Right forelimb (tissue), 1 donor: ENCODE data around the gene ATF7.
"Not testable (repeated sequence)": the region's sequence is repeated elsewhere in the genome, so short reads cannot be mapped to it uniquely, and the experiment has no call there.

Experiments used
- DNase-seq: peaks from one replicate; pipeline ENCODE4 v3.0.0-alpha.2; 2018

ATF7 gene

DNA sequence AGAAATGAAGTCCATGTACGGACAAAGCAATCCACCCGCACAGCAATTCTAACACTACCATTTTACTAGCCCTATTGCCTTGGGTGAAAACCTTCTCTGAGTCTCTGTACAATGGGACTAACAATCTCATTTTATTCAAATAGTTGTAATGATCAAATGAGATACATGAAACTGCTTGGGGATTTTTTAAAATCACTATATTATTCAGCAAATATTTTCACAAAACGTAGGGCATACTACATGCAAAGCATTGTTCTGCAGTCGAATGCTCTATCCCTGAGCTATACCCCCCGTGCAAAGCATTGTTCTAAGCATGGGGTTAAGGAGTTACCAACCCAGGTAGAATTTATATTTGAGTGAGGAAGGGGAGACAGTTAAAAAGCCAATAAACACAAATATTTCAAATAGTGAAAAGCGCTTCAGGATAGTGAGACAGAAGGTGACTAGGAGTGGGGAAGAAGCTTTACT is 554 bp upstream of the ATF7 start:
- no peak for DNase-seq

- no peak for DNase-seq
These were observed 723 bp downstream of the ATF7 start for GRCh38 chr12:53625373-53625945.

DNA sequence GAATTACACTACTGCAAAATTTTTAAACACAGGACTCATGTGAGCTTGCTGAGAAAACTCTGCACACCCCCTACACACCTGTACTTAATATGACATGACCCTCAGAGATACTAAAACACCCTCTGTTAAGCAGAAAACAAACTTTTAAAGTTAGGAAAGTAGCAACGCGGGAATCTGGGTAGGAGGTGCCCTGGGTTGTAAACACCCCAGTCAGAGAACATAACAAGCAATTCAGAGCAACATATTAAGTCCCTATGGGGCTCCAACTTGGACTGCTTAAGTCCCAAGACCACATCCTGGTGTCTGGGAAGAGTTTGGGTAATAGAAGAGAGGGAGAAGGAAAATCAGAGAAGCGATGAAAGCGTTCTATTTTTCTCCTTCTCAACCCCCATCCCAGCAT is 1.2 kb downstream of the ATF7 start:
- DNase-seq, result no peak

DNA sequence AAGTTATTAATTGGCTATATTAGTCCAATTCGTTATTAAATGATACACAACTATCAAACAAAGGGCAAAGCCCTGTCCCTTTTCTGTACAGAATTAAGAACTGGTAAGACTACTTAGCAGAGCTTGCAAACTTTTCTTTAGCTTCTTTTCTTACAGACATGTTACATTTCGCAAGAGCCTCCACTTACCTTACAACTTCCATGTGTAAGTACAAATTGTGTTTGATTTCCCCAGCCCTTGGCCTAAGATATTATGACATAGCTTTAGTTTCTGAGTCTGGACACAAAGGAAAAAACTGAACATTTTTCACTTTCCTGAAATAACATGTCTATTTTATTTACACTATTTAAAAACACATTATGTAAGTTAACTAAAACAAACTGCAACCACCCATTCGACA is 1.7 kb downstream of the ATF7 start:
- no peak for DNase-seq

DNA sequence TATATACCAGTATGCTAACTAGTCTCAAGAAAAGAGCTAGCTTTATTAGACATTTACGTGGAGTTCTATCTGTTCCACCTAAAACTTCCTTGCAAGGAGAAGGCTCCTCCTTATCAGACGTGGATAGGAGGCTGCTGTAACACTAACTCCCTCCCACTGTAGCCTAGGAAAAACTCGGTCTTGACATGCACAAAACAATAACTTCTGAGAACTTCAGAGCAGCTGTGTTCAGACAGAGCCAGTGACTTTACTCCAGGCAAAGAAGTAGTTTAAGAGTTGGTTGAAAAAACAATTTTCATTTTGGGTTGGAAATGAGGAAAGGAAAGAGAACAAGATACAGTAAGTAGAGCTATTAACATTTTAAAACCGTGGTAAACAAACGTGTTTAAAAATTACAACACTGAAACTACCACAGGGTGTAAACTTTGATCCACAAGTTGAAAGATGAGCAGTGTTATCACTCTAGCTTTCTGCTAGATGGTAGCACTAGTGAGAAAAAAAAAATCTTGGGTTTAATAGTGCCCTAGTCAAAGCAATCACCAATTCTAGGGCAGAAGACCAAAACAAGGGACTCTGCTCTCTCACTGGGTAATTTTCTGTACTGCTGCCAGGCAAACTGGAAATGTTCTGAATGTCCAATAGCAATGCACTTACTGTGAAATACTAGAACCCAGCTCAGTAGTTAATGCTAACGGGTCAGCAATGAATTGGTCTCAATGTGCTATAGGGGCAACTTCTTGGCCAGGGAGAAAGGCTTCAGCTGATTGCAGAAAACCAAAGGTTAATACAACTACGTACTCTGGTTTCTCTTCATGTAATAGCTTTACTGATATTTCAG is 2.4 kb downstream of the ATF7 start:
- DNase-seq, result no peak

- DNase-seq, result no peak
These were observed 3.5 kb downstream of the ATF7 start for GRCh38 chr12:53622724-53623123.

- DNase-seq, result no peak
These were observed 7.9 kb downstream of the ATF7 start for GRCh38 chr12:53618275-53618674.

- DNase-seq, result no peak
These were observed 8.5 kb downstream of the ATF7 start for GRCh38 chr12:53617700-53618099.

GRCh38 chr12:53616950-53617349 is 9.2 kb downstream of the ATF7 start:
- DNase-seq, result no peak

DNA sequence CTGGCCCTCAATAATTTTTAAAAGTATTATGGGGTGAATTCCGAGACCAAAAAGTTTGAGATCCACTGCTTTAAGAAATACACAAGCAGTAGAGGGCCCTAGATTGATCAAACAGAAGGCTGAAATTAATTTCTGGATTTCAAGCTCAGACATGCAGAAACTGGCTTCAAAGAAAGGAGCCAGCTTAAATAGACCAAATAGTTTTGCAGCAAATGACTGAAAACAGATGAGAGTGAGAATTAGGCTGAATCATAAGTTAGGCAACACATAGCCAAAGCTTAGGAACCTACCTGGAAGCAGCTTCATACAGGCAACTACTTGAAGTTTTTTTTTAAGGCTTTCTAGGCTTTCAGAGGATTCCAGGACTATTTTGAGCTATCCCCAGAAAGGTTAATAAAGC is 12.4 kb downstream of the ATF7 start:
- DNase-seq, result no peak

DNA sequence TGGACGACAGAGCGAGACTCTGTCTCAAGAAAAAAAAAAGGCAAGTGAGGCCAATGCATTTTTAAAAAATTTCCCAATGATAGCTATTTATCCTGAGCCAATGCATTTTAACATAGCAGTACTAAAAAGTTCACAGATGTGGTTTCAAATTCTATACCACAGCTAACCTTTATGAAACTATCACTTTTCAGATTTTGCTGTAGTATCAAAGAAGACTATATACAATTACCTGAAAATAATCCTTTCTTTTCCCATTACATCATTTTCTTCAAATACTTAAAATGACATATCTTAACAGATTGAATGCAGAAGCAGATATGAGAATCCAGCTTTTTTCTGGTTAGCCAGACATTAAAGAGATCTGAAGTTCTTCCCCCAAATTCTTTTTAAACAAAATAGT is 13.2 kb downstream of the ATF7 start:
- DNase-seq, result no peak

DNA sequence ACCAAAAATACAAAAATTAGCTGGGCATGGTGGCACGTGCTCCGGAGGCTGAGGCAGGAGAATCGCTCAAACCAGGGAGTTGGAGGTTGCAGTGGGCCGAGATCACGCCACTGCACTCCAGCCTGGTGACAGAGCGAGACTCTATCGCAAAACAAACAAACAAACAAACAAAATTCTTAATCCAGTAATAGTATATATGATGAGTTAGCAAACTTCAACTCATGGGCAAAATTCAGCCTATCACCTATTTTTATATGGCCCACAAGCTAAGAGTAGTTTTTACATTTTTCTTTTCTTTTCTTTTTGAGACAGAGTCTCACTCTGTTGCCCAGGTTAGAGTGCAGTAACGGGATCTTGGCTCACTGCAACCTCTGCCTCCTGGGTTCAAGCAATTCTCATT is 14.9 kb downstream of the ATF7 start:
- no peak for DNase-seq

GRCh38 chr12:53606688-53607087 is 19.5 kb downstream of the ATF7 start:
- not testable (repeated sequence) for DNase-seq

- DNase-seq, result no peak
These were observed 21.6 kb downstream of the ATF7 start for GRCh38 chr12:53604581-53604980.

DNA sequence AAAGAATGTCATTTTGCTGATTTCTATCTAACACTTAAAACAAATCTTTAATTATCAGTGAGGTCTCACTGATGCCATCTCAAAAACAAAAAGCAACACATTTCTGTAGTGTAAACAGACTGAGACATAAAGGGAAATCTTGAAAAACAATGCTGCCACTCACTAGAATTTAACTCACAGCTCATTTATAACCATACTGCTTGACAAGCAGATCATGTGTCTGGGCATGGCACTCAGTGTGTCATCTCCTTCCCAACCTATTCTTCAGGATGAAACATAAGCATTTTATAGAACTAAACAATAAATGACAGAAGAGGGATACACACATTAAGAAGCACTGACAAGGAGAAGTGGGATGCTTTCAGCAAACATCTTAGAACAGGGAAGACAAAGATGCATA is 22.4 kb downstream of the ATF7 start:
- no peak for DNase-seq

- DNase-seq, result no peak
These were observed 23.0 kb downstream of the ATF7 start for GRCh38 chr12:53603196-53603595.

DNA sequence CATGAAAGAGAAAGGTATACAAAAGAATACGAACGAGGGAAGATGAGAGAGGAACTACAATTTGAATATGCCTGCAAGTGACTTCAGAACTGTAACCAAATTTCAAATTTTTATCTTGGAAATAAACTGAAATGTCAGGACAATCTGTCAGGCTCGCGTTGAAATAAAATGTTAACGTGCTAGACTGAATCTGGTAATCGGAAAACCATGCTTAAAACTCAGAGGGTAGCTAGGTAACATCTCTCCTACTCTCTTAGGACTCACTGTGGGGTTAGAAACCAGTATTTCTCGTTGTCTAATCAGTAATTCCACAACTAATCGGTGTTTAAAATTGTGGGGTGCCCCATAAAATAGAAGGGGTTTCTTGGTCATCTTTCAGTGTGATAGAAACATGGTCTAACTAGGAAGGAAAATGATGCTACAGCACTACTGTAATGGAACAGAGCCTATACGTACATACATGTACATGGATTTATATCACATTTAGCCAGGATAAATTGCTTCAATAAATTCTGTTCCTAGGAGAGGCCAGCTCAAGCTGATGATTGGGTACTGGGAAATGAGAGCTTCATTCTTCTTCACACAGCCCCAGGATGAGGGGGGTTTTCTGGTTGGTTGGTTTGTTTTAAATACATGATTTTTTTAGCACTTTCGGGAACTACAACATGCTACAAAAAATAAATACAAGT is 23.9 kb downstream of the ATF7 start:
- no peak for DNase-seq

- no peak for DNase-seq
These were observed 24.8 kb downstream of the ATF7 start for GRCh38 chr12:53601296-53601847.

- no peak for DNase-seq
These were observed 25.5 kb downstream of the ATF7 start for GRCh38 chr12:53600490-53601295.

- DNase-seq, result no peak
These were observed 26.6 kb downstream of the ATF7 start for GRCh38 chr12:53599579-53599978.

- not testable (repeated sequence) for DNase-seq
These were observed 27.2 kb downstream of the ATF7 start for GRCh38 chr12:53598971-53599370.

DNA sequence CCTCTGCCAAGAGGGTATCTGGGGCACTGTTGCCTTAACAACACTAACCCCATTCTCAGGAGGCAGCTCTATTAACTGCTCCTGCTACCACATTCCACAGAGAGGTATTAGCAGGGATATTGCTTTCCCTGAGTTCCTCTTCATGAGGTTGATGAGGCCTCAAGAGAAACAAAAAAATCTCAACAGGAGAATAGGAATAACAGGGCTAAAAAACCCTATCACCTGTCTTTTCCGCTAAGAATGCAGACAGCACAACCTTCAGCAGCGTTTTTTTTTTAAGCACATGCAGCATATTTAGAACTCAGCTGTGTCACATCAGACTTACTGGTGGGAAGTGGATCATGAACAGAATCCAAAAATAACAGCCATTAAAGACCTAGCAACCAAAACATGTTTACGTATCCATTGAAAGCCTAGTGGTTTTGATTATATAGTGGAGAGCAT is 29.2 kb downstream of the ATF7 start:
- no peak for DNase-seq
